ENCODE results near the gene HLA-DMA. TPM values are rescaled to one million over a fixed set of nuclear protein-coding genes. Genes with fewer than 3 reads are reported as not detected.

Gene HLA-DMA
- total and polyA plus RNA-seq, 5 experiments from 2014 or later: 23.7 to 39.7 (median 37.4) TPM

DNA sequence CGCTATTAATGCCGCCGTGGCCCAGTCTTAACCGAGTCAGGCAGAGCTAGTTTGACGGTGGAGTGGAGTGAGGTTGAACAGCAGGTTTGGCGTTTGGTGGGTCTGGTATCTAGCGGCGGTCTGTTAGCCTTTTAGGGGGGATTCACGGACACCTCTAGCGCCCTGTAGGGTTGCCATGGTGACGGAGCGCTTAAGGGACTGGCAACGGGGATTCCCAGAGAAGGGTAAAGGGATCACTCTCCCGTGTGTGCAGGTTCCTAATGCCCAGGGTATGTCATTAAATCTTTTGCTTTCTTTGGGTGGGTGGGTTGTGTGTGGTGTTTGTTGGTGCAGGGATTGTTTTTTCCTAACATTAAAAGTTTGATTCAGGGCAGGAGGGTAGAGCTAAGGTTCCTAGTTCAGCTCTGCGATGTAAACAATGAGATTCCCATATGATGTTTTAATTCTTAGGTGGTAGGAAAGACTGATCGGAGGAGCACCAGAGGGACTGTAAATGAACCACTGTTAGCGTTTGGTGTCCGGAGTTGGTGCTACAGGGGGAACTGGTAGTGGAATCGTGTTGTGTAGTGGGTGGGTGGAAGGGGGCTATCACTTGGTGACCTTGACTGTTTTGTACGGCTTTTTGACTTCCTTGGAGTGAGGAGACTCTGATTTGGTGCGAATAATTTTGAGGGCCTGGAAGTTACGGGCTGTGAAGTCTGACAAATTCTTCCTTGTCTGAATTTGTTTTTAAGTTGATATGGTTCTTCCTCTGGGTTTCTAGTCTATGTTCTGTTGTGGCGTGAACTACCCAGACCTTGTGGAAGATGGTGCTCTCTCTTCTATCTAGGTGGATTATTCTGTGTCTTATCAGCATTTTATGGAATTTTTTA is 20.5 kb upstream of the HLA-DMA start:
- H3K27me3 Mint-ChIP-seq: peaks cover 0 to under 1% (median 0%) of the 10 kb centered on the region in 5 donors
- ATAC-seq (peak in 1 of 2 donors; percentile 3), DNase-seq (peak in 9 of 10 donors; percentile 37 to 84 (median 64))
- peaks cover 20 to 59% (median 45%) of the 10 kb centered on the region in 3 donors for H3K36me3 Mint-ChIP-seq
- H3K4me3 Mint-ChIP-seq: peak overlapping the region; percentile 78 to 99 (median 99)
- H3K9me3 Mint-ChIP-seq: no peaks in the 10 kb centered on the region
- peaks cover 37 to 61% (median 47%) of the 10 kb centered on the region in 4 donors for H3K4me1 Mint-ChIP-seq
- POLR2A ChIA-PET: interaction anchor here (0.6 to 21.1 kb wide), 28 partner anchors 7 to 1357 kb away, joined by 3 to 510 read pairs (median 12); partner anchors contain the start of genes B3GALT4, CUTA, HLA-DMA and HLA-DMB
- peak overlapping the region; percentile 91 to 100 (median 100) for H3K27ac Mint-ChIP-seq

DNA sequence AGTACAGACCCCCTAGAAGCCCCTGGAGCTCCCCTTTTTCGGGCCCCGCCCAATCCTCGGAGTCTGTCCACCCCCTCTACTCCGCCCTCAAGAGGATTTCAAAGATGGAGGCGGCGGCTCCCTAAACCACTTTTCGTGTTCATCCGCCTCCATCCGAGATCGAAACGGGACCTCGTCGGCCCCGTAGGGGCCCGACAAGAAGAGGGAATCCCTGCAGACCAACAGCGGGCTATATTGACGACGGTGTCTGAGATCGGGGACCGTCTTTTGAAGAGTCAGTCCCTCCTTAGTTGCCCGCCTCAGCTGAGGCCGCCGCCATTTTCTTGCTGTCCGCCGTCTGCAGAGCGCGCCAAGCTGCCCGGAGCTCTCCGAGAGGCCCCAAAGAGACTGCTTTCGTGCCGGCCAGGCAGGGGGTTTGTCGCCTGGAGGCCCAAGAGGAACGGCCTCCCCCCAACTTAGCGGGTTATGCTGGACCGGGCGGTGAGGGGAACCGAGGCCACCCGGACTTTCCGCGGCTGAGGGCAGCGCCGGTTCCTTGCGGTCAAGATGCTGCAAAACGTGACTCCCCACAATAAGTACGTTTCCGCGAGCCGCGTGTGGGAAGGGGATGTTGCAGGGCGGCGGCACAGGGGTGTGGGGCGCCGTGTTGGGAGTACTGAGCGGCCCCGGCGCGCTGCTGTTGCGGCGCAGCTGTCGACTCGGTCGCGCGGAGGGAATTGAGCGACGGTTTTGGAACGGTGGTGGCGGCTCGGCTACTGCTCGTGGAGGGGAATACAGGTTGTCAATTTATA is 19.7 kb upstream of the HLA-DMA start:
- peak overlapping the region; percentile 91 to 100 (median 100) for H3K27ac Mint-ChIP-seq

DNA sequence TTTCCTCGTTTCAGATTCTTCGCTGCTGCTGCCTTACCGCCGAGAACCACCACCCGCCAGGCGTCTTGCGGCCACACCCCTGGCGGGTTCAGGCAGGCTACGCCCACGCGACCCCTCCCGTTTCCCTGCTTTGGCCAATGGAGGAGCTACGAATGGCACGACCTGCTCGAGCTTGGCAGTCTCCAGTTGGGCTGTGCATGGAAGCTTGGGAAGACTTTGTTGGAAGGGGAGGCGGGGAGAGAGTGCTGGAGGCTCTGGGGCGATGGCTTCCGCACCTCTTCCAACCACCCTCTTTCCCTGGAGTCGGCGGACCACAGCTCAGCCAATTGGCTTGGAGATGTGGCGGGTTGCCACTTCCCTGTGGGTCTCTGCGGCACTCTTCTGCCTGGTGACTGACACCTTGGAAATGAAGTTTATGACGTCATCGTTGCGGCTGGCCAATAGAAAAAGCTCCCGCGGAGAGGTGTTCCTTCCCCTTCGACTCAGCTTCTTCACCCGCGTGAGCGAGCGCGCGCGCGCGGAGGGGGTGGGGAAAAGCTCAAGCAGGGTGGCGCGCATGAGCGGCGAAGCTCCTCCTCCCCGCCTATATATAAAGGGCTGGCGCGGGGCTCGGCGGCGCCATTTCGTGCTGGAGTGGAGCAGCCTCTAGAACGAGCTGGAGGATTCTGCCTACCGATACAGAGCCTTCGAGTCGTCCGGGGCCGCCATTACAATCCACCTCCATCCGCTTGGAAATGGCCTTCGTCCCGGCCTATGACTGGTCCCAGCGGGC is 18.9 kb upstream of the HLA-DMA start:
- Mint-ChIP-seq H3K36me3 (peaks cover 13 to 43% (median 39%) of the 10 kb centered on the region in 3 donors), H3K9me3 (no peaks in the 10 kb centered on the region), H3K27ac (peak overlapping the region; percentile 91 to 100 (median 100)), H3K4me1 (peaks cover 30 to 57% (median 44%) of the 10 kb centered on the region in 4 donors), H3K27me3 (peaks cover 0 to 2% (median 0%) of the 10 kb centered on the region in 5 donors), H3K4me3 (peak overlapping the region; percentile 78 to 99 (median 99))
- DNase-seq (peak; percentile 98 to 100 (median 100)), ATAC-seq (peak; percentile 50 to 68)
- POLR2A ChIA-PET: interaction anchor here (0.5 to 21.1 kb wide), 77 partner anchors 9 to 1774 kb away, joined by 3 to 510 read pairs (median 5); partner anchors contain the start of genes ABHD16A, AGPAT1, ATF6B and B3GALT4

More for the DNA sequence above, 19.7 kb upstream of the HLA-DMA start:
- no peaks in the 10 kb centered on the region for H3K9me3 Mint-ChIP-seq
- POLR2A ChIA-PET: interaction anchor here (0.6 to 21.1 kb wide), 63 partner anchors 10 to 1775 kb away, joined by 3 to 510 read pairs (median 5); partner anchors contain the start of genes ABHD16A, ATF6B, B3GALT4 and CUTA
- peaks cover 0 to 2% (median 0%) of the 10 kb centered on the region in 5 donors for H3K27me3 Mint-ChIP-seq
- H3K36me3 Mint-ChIP-seq: peaks cover 17 to 51% (median 43%) of the 10 kb centered on the region in 3 donors
- H3K4me1 Mint-ChIP-seq: peaks cover 30 to 57% (median 42%) of the 10 kb centered on the region in 4 donors
- peak overlapping the region; percentile 78 to 99 (median 99) for H3K4me3 Mint-ChIP-seq
- ATAC-seq (peak; percentile 4 to 10), DNase-seq (peak in 7 of 10 donors; percentile 49 to 77 (median 58))

DNA sequence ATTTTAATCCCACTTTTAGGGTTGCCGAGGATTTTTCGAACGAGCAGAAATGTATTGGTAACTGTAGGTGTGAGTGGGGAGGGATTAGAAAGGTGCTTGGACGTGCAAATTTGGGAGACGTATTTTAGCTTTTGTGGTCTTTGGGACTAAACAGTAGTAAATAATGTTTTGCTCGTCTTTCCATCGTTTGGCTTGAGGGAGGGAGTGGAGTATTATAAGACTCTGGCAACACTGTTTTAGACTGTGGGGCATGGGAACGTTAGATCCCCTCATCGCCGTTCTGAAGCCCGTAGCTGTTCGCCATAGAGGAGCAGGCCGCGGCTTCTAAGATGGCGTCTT is 18.3 kb upstream of the HLA-DMA start:
- Mint-ChIP-seq H3K4me3 (peak overlapping the region; percentile 78 to 99 (median 99)), H3K9me3 (no peaks in the 10 kb centered on the region), H3K36me3 (peaks cover 13 to 37% (median 34%) of the 10 kb centered on the region in 3 donors), H3K27ac (peak overlapping the region; percentile 91 to 100 (median 100)), H3K4me1 (peaks cover 30 to 57% (median 44%) of the 10 kb centered on the region in 4 donors), H3K27me3 (peaks cover 0 to 2% (median 0%) of the 10 kb centered on the region in 5 donors)
- no peak for DNase-seq
- POLR2A ChIA-PET: interaction anchor here (0.6 to 21.1 kb wide), 48 partner anchors 9 to 1774 kb away, joined by 3 to 510 read pairs (median 8); partner anchors contain the start of genes AGPAT1, ATF6B, B3GALT4 and BAG6
- ATAC-seq: no peak

DNA sequence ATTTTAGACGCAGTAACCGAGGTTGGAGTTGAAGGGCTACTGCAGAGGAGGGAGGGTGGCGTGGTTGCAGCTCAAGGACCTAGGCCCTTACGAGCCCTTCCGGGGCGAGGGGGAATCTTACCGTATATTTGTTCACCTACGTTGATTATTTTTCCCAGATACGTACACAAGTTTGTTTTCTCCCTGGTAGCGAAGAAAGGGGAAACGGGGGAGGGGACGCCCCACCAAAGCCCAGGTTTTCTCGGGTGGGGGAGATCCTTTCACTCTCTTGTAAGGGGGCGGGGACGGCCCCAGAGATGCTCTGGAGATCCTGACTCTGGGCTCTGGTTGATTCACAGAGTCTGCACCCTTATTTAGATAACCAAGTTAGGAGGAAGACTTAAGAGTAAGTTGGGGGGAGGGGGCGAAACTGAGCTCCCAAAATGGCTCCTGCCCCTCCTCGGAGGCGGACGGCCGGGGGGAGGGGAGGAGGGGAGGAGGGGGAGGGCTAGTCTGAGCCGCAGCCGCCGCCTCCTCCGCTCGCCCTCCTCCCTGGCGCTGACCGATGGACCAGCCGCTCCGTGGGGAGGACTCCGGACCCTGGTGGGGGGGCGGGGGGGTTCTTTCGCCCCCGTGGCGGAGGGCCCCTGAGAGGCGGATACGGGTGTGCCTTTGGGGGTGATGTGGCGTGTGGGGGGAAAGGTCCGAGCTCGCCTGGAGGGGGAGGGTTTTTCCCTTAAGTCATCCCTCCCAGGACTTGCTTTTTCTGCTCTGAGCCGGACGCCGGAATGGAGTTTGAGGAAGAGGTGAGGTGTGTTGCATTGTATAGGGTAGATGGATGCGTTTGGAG is 17.7 kb upstream of the HLA-DMA start:
- DNase-seq (peak; percentile 45 to 86 (median 66)), ATAC-seq (no peak)
- H3K36me3 Mint-ChIP-seq: peaks cover 13 to 32% (median 29%) of the 10 kb centered on the region in 3 donors
- peak overlapping the region; percentile 91 to 100 (median 100) for H3K27ac Mint-ChIP-seq
- H3K9me3 Mint-ChIP-seq: no peaks in the 10 kb centered on the region
- H3K27me3 Mint-ChIP-seq: peaks cover 0 to 2% (median 0%) of the 10 kb centered on the region in 5 donors
- POLR2A ChIA-PET: interaction anchor here (0.6 to 21.1 kb wide), 29 partner anchors 12 to 1613 kb away, joined by 3 to 510 read pairs (median 8); partner anchors contain the start of genes AGPAT1, BAG6, CUTA and GPSM3
- H3K4me3 Mint-ChIP-seq: peak overlapping the region; percentile 78 to 99 (median 99)
- peaks cover 30 to 57% (median 43%) of the 10 kb centered on the region in 4 donors for H3K4me1 Mint-ChIP-seq

DNA sequence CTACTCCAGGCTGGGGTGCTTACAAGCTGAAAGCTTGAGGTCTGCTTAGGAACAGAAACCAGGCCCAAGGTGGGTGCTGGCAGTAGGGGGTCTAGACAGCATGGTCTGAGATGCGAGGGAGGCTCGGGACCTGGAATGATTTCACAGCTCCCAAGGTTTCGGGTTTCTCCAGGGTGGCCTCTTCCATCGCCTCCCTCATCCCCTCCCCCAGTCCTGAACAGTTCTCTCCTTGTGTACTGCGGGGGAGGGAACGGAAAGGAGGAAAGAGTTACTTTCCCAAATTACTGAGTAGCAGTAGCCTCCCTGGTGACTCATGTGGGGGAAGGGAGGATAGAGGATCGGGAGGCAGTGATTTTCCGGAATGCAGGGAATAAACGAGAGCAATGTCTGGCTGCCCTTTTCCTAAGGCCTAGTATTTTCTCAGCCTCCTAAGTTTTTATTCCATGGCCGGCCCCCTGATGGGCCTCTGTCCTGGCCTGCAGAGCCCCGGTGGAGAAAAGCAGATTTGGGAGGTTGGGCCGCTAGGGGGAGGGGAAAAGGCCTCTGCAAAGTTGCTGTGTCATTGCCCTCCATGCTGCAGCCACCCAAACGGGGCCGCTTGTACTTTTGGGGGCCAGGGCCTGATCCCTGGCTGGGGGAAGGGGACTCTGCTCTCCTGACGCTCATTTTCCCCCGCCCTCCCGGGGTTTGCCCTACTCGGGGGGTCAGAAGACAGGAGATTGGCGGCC is 17.0 kb upstream of the HLA-DMA start:
- peaks cover 32 to 57% (median 44%) of the 10 kb centered on the region in 4 donors for H3K4me1 Mint-ChIP-seq

DNA sequence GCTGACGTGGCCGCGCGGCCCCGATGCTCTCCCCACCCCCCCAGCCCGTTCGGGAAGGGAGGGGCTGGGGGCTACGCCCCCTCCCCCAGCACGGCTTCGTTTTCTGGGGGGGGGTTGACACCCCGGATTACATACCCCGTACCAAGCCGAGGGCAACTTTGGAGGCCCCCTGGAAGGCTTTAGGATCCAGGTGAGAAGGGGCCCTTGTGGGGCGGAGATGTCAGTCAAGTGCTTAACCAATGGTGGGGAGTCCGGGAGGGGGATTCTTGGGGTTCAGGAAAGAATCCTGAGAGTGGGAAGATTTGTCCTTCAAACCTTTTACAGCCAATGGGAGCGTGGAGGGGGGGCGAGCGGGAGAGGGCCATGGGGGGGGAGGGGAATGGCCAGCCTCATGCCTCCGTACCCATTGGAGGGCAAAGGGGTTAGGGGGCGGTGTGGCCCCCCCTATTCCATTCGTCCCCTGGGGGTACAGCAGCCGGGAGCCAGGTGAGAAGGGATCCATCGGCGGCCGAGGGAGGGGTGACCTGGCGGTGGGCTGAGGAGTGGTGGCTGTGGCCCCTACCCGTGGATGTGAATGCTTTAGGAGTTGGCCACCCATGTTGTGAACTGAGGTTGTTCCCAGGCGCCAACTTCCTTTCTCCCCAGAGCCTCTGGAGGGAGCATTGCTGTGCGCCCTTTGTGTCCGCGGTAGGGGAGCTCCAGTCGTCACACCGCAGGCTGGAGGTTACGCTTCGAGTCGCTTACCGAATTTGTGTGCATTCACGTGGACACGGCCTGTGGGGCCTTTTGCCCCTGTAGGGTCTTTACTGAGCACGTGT is 16.2 kb upstream of the HLA-DMA start:
- Mint-ChIP-seq H3K4me1 (peaks cover 33 to 57% (median 42%) of the 10 kb centered on the region in 4 donors), H3K27ac (peak overlapping the region; percentile 91 to 100 (median 98)), H3K27me3 (peaks cover 0 to 2% (median 0%) of the 10 kb centered on the region in 5 donors), H3K4me3 (peak overlapping the region; percentile 78 to 99 (median 92)), H3K36me3 (peaks cover 13 to 18% (median 18%) of the 10 kb centered on the region in 3 donors), H3K9me3 (no peaks in the 10 kb centered on the region)
- DNase-seq: peak in 9 of 10 donors; percentile 38 to 75 (median 48)
- POLR2A ChIA-PET: interaction anchor here (0.5 to 21.1 kb wide), 16 partner anchors 9 to 1067 kb away, joined by 3 to 510 read pairs (median 8); partner anchors contain the start of genes HLA-DMA, HLA-DMB, PSMB8 and PSMB9
- ATAC-seq: no peak

More for the DNA sequence above, 17.0 kb upstream of the HLA-DMA start:
- H3K27me3 Mint-ChIP-seq: peaks cover 0 to 2% (median 0%) of the 10 kb centered on the region in 5 donors
- H3K4me3 Mint-ChIP-seq: peak overlapping the region; percentile 78 to 99 (median 92)
- peak in 9 of 10 donors; percentile 45 to 79 (median 61) for DNase-seq
- peak overlapping the region; percentile 91 to 100 (median 97) for H3K27ac Mint-ChIP-seq
- peaks cover 13 to 26% (median 24%) of the 10 kb centered on the region in 3 donors for H3K36me3 Mint-ChIP-seq
- POLR2A ChIA-PET: interaction anchor here (0.7 to 21.1 kb wide), 16 partner anchors 8 to 1067 kb away, joined by 3 to 510 read pairs (median 11); partner anchors contain the start of genes GPSM3, HLA-DMA, HLA-DMB and HLA-DPA1
- no peaks in the 10 kb centered on the region for H3K9me3 Mint-ChIP-seq
- ATAC-seq: no peak

DNA sequence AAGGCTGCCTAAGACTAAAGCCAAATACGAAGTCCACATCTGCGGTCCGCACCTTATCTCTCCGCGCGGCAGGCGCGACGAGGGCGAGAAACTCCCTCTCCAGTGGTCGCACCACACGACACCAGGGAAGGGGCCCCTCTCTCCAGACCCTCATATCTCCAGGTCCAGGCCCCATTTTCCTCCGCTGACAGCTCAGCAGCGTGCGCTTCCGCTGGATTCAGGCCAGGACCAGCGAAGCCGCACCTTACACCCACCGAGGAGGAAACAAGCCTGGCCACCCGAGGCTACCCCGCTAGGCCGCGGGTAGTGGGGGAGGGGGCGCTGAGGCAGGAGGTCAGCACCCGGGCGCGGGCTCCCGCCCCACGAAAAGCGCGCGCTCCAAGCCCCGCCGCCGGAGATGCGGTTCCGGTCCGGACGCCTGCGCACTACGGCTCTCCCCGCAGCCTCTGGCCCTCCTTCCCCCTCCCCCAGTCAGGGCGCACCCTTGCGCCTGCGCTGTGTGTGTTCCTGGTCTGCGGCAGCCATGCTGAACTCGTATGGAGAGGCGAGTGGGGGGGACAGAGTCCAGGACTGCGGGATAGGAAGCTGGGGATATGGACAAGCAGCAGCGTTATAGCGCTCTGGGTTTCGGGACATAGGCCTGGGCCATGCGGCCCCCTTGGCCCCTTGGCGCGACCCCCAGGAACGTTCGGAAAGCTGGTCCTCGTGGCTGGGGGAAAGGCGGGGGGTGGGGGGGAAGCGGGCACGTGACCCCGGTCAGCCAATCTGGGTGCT is 15.4 kb upstream of the HLA-DMA start, which contains the start of gene BRD2:
Gene BRD2 (plus strand): TSS at position 502 of the 774 bp plus-strand sequence. CDS start 4,305 bp downstream, outside the sequence.
- DNase-seq (peak; percentile 92 to 99 (median 96)), ATAC-seq (peak; percentile 41 to 49)
- POLR2A ChIA-PET: interaction anchor here (0.5 to 21.1 kb wide), 16 partner anchors 10 to 773 kb away, joined by 3 to 510 read pairs (median 6); partner anchors contain the start of genes HLA-DMA, HLA-DMB, PSMB8 and PSMB9
- Mint-ChIP-seq H3K27ac (peak within 1 kb of the TSS; percentile 91 to 100 (median 98)), H3K9me3 (no peaks in the 10 kb centered on the region), H3K4me3 (peak within 1 kb of the TSS; percentile 78 to 99 (median 92)), H3K36me3 (peaks cover 6 to 11% (median 10%) of the 10 kb centered on the region in 3 donors), H3K27me3 (peaks cover 0 to 2% (median 0%) of the 10 kb centered on the region in 5 donors), H3K4me1 (peaks cover 36 to 53% (median 41%) of the 10 kb centered on the region in 4 donors)
